ENCODE data around the gene ZNF423.
"Not testable (repeated sequence)": the region's sequence is repeated elsewhere in the genome, so short reads cannot be mapped to it uniquely, and the experiment has no call there.

The ZNF423 gene

GRCh38 chr16:49523435-49524159 lies 332.3 kb downstream of the ZNF423 start:
- DNase-seq, result no peak

GRCh38 chr16:49521734-49522325 lies 334.1 kb downstream of the ZNF423 start:
- no peak for DNase-seq

GRCh38 chr16:49520492-49521038 lies 335.3 kb downstream of the ZNF423 start:
- DNase-seq, result no peak

GRCh38 chr16:49519741-49520140 lies 336.2 kb downstream of the ZNF423 start:
- no peak for DNase-seq

- no peak for DNase-seq
These were observed 336.8 kb downstream of the ZNF423 start for GRCh38 chr16:49519008-49519656.

- no peak for DNase-seq
These were observed 339.4 kb downstream of the ZNF423 start for GRCh38 chr16:49516382-49517036.

- DNase-seq, result no peak
These were observed 340.1 kb downstream of the ZNF423 start for GRCh38 chr16:49515861-49516260.

GRCh38 chr16:49515016-49515565 lies 340.8 kb downstream of the ZNF423 start:
- DNase-seq, result no peak

- no peak for DNase-seq
These were observed 341.6 kb downstream of the ZNF423 start for GRCh38 chr16:49514073-49514980.

GRCh38 chr16:49513040-49513439 lies 342.9 kb downstream of the ZNF423 start:
- no peak for DNase-seq

GRCh38 chr16:49510654-49511305 lies 345.1 kb downstream of the ZNF423 start:
- DNase-seq, result no peak

GRCh38 chr16:49510141-49510540 lies 345.8 kb downstream of the ZNF423 start:
- no peak for DNase-seq

- not testable (repeated sequence) for DNase-seq
These were observed 349.6 kb downstream of the ZNF423 start for GRCh38 chr16:49506058-49507013.

GRCh38 chr16:49505556-49505955 lies 350.4 kb downstream of the ZNF423 start:
- DNase-seq, result no peak

GRCh38 chr16:49504626-49505025 lies 351.3 kb downstream of the ZNF423 start:
- no peak for DNase-seq

GRCh38 chr16:49504023-49504364 lies 351.9 kb downstream of the ZNF423 start:
- DNase-seq, result no peak

- no peak for DNase-seq
These were observed 352.5 kb downstream of the ZNF423 start for GRCh38 chr16:49503256-49504022.

- no peak for DNase-seq
These were observed 353.6 kb downstream of the ZNF423 start for GRCh38 chr16:49502136-49502881.

Data from islet precursor cell (in vitro differentiated cells).